ENCODE measurements around the gene DEPDC1B.

The DEPDC1B gene

GRCh38 chr5:60636644-60637043, 63.3 kb downstream of the DEPDC1B start:
- no peak overlapping the region for H3K9ac ChIP-seq
- H3K36me3 ChIP-seq (ENCODE audit: insufficient read depth): peaks cover 9% of the 10 kb centered on the region; the same call in 1 of the 2 replicates
- TF ChIP-seq, protein P1, sequence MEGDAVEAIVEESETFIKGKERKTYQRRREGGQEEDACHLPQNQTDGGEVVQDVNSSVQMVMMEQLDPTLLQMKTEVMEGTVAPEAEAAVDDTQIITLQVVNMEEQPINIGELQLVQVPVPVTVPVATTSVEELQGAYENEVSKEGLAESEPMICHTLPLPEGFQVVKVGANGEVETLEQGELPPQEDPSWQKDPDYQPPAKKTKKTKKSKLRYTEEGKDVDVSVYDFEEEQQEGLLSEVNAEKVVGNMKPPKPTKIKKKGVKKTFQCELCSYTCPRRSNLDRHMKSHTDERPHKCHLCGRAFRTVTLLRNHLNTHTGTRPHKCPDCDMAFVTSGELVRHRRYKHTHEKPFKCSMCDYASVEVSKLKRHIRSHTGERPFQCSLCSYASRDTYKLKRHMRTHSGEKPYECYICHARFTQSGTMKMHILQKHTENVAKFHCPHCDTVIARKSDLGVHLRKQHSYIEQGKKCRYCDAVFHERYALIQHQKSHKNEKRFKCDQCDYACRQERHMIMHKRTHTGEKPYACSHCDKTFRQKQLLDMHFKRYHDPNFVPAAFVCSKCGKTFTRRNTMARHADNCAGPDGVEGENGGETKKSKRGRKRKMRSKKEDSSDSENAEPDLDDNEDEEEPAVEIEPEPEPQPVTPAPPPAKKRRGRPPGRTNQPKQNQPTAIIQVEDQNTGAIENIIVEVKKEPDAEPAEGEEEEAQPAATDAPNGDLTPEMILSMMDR (conservative IDR thresholded peaks at IDR 0.05; ENCODE audit: low read depth, low read length): no peak
- no peak overlapping the region for H2AFZ ChIP-seq (ENCODE audit: low read depth)
- no peak overlapping the region for H3K4me2 ChIP-seq
- H3K4me3 ChIP-seq (IDR thresholded peaks at IDR 0.05; ENCODE audit: insufficient read depth, low read depth, low read length): no peak overlapping the region
- H3K4me1 ChIP-seq (ENCODE audit: low read depth, poor library complexity, severe bottlenecking): no peaks in the 10 kb centered on the region
- no peaks in the 10 kb centered on the region for H4K20me1 ChIP-seq (ENCODE audit: insufficient read depth)
- H3K27ac ChIP-seq: no peak overlapping the region
- H3K79me2 ChIP-seq (ENCODE audit: insufficient read depth, low read depth): no peaks in the 10 kb centered on the region
- no peaks in the 10 kb centered on the region for H3K27me3 ChIP-seq (ENCODE audit: insufficient read depth, low read depth)

DNA sequence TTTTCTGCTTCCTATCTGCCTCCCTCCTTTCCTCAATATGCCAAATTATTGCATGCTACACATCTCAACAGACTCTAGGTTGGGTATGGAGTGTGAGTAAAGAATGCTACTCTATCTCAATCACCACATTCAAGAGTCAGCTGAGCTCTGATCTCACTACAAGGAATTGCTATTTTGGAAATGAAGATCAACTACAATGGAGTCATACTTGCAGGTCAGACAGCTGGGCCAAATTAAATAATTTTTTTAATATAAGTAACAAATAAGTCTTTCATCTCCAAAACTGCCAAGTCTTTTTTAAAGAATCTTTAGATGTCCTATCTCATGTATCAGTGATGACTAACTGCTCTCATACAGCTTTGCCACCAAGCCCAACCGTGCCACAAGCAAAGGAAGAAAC, 64.0 kb downstream of the DEPDC1B start:
- Histone ChIP-seq H3K27ac (no peak overlapping the region), H3K4me3 (IDR thresholded peaks at IDR 0.05; ENCODE audit: insufficient read depth, low read depth, low read length) (no peak overlapping the region), H3K36me3 (ENCODE audit: insufficient read depth) (peaks cover 9% of the 10 kb centered on the region; the same call in 1 of the 2 replicates), H3K79me2 (ENCODE audit: insufficient read depth, low read depth) (no peaks in the 10 kb centered on the region), H3K4me2 (no peak overlapping the region), H3K9ac (no peak overlapping the region), H3K4me1 (ENCODE audit: low read depth, poor library complexity, severe bottlenecking) (no peaks in the 10 kb centered on the region), H2AFZ (ENCODE audit: low read depth) (no peak overlapping the region), H3K27me3 (ENCODE audit: insufficient read depth, low read depth) (no peaks in the 10 kb centered on the region), H4K20me1 (ENCODE audit: insufficient read depth) (no peaks in the 10 kb centered on the region)
- TF ChIP-seq, protein P1 (conservative IDR thresholded peaks at IDR 0.05; ENCODE audit: low read depth, low read length): no peak

DNA sequence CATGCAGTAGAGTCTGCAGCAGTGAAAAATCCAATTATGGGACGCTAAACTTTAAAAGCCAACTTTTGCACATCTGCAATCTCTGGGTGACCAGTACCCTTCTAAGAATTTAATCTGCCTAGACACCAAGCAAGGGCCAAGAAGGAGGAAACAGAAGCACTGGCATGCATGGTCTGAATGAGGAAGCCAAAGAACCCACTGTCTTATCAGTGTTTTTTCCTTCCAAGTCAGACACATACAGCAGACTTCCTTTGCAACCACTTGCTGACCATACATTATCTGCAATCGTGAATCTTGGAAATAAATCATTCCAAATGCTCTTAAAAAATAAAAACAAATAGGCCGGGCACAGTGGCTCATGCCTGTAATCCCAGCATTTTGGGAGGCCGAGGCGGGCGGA, 65.9 kb downstream of the DEPDC1B start:
- peaks cover 9% of the 10 kb centered on the region; the same call in 1 of the 2 replicates for H3K36me3 ChIP-seq (ENCODE audit: insufficient read depth)

GRCh38 chr5:60633341-60633740, 66.6 kb downstream of the DEPDC1B start:
- Histone ChIP-seq H3K36me3 (ENCODE audit: insufficient read depth) (0 out of 2 replicates have a peak, but pooled peaks cover 3% of the 10 kb centered on the region), H4K20me1 (ENCODE audit: insufficient read depth) (no peaks in the 10 kb centered on the region), H3K4me1 (ENCODE audit: low read depth, poor library complexity, severe bottlenecking) (no peaks in the 10 kb centered on the region), H3K27ac (no peak overlapping the region), H3K79me2 (ENCODE audit: insufficient read depth, low read depth) (no peaks in the 10 kb centered on the region), H3K4me2 (no peak overlapping the region), H3K27me3 (ENCODE audit: insufficient read depth, low read depth) (no peaks in the 10 kb centered on the region), H2AFZ (ENCODE audit: low read depth) (no peak overlapping the region), H3K9ac (no peak overlapping the region), H3K4me3 (IDR thresholded peaks at IDR 0.05; ENCODE audit: insufficient read depth, low read depth, low read length) (no peak overlapping the region)
- TF ChIP-seq, protein P1 (conservative IDR thresholded peaks at IDR 0.05; ENCODE audit: low read depth, low read length): no peak

More for the DNA sequence above, 65.9 kb downstream of the DEPDC1B start:
- no peaks in the 10 kb centered on the region for H3K4me1 ChIP-seq (ENCODE audit: low read depth, poor library complexity, severe bottlenecking)
- H2AFZ ChIP-seq (ENCODE audit: low read depth): no peak overlapping the region
- no peak overlapping the region for H3K4me3 ChIP-seq (IDR thresholded peaks at IDR 0.05; ENCODE audit: insufficient read depth, low read depth, low read length)
- no peaks in the 10 kb centered on the region for H4K20me1 ChIP-seq (ENCODE audit: insufficient read depth)
- H3K27me3 ChIP-seq (ENCODE audit: insufficient read depth, low read depth): no peaks in the 10 kb centered on the region
- H3K79me2 ChIP-seq (ENCODE audit: insufficient read depth, low read depth): no peaks in the 10 kb centered on the region
- TF ChIP-seq, protein P1 (conservative IDR thresholded peaks at IDR 0.05; ENCODE audit: low read depth, low read length): no peak
- H3K9ac ChIP-seq: no peak overlapping the region
- H3K27ac ChIP-seq: no peak overlapping the region
- H3K4me2 ChIP-seq: no peak overlapping the region

Measured in KMS-11 (cell line).